Measurements from ENCODE around the gene VEGFB. TPM values are rescaled to one million over a fixed set of nuclear protein-coding genes. Genes with fewer than 3 reads are reported as not detected.

The VEGFB gene
- total and polyA plus RNA-seq, 2 donors (not counting 3 experiments of a cell fraction or from before 2014, with no cell fraction given) = 19.3 to 98.1 TPM

GRCh38 chr11:64249563-64250414 is 15.4 kb downstream of the VEGFB start:
- Histone ChIP-seq H3K79me2 (ENCODE audit: control insufficient read depth, insufficient read depth, low read length) (peaks cover 45% of the 10 kb centered on the region), H3K4me1 (ENCODE audit: control insufficient read depth, extremely low read depth, insufficient read depth, low read length) (peaks cover 33% of the 10 kb centered on the region), H2AFZ (ENCODE audit: low read depth, low read length) (no peak overlapping the region), H3K9me3 (replicated peaks; ENCODE audit: control insufficient read depth, insufficient read depth, low read length) (no peaks in the 10 kb centered on the region), H4K20me1 (replicated peaks; ENCODE audit: control insufficient read depth, extremely low read depth, insufficient read depth, low read length) (no peaks in the 10 kb centered on the region), H3K9ac (replicated peaks; ENCODE audit: extremely low read depth, insufficient read depth, low read length) (no peak overlapping the region), H3K9me1 (replicated peaks; ENCODE audit: control insufficient read depth, extremely low read depth, insufficient read depth, low read length) (no peaks in the 10 kb centered on the region), H3K36me3 (ENCODE audit: control insufficient read depth in 2 of 2, extremely low read depth in 1 of 2, insufficient read depth in 2 of 2, low read length in 2 of 2) (peaks cover 0 to under 1% of the 10 kb centered on the region in 2 experiments), H3K4me2 (ENCODE audit: insufficient read depth, low read length) (no peak overlapping the region), H3K27me3 (ENCODE audit: control insufficient read depth in 2 of 2, insufficient read depth in 2 of 2, low read length in 2 of 2) (no peaks in the 10 kb centered on the region), H3K27ac (ENCODE audit: insufficient read depth, low read depth, low read length) (no peak overlapping the region), H3K4me3 (replicated peaks in 1 of 3; ENCODE audit: insufficient read depth in 1 of 3, low read depth in 1 of 3, low read length in 3 of 3) (no peak overlapping the region)
- intact Hi-C loops (cut with micrococcal nuclease) (no loop called here), dilution Hi-C loops (cut with MboI; ENCODE audit: extremely low pct_ligation_motif_present, low sequenced_read_pairs) (no loop called here)
- no peak for DNase-seq (ENCODE audit: low read depth, low spot score)
- POLR2A ChIA-PET = no interaction called here
- TF ChIP-seq MYC (IDR thresholded peaks at IDR 0.05; ENCODE audit: low read depth, low read length) = no peak
- no TSS peak for BruUV-seq (replicated peaks)
- no peak for FAIRE-seq
- CTCF ChIA-PET = interaction anchor here (1.1 to 4.7 kb wide), 7 partner anchors 14 to 105 kb away, joined by 3 to 60 read pairs (median 24); partner anchors contain the start of genes CATSPERZ and FERMT3

- Histone ChIP-seq H3K4me1 (ENCODE audit: control insufficient read depth, extremely low read depth, insufficient read depth, low read length) (peaks cover 30% of the 10 kb centered on the region), H3K9me3 (replicated peaks; ENCODE audit: control insufficient read depth, insufficient read depth, low read length) (no peaks in the 10 kb centered on the region), H2AFZ (ENCODE audit: low read depth, low read length) (peak overlapping the region; percentile 81), H3K27ac (ENCODE audit: insufficient read depth, low read depth, low read length) (no peak overlapping the region), H3K4me3 (replicated peaks in 1 of 3; ENCODE audit: insufficient read depth in 1 of 3, low read depth in 1 of 3, low read length in 3 of 3) (peak overlapping the region in 2 of 3 experiments; percentile 11 to 80), H3K9me1 (replicated peaks; ENCODE audit: control insufficient read depth, extremely low read depth, insufficient read depth, low read length) (no peaks in the 10 kb centered on the region), H3K27me3 (ENCODE audit: control insufficient read depth in 2 of 2, insufficient read depth in 2 of 2, low read length in 2 of 2) (no peaks in the 10 kb centered on the region), H3K4me2 (ENCODE audit: insufficient read depth, low read length) (peak overlapping the region; percentile 47), H4K20me1 (replicated peaks; ENCODE audit: control insufficient read depth, extremely low read depth, insufficient read depth, low read length) (no peaks in the 10 kb centered on the region), H3K36me3 (ENCODE audit: control insufficient read depth in 2 of 2, extremely low read depth in 1 of 2, insufficient read depth in 2 of 2, low read length in 2 of 2) (peaks cover 0 to 6% of the 10 kb centered on the region in 2 experiments), H3K79me2 (ENCODE audit: control insufficient read depth, insufficient read depth, low read length) (peaks cover 40% of the 10 kb centered on the region), H3K9ac (replicated peaks; ENCODE audit: extremely low read depth, insufficient read depth, low read length) (no peak overlapping the region)
- no peak for FAIRE-seq
- TF ChIP-seq MYC (IDR thresholded peaks at IDR 0.05; ENCODE audit: low read depth, low read length) (no peak), GATA2 (IDR thresholded peaks at IDR 0.05; ENCODE audit: insufficient read depth, insufficient read length, low read depth, low read length) (no peak), EZH2 (IDR thresholded peaks at IDR 0.05; ENCODE audit: borderline replicate concordance, low read depth, low read length, severe bottlenecking) (no peak), POLR2AphosphoS5 (IDR thresholded peaks at IDR 0.05; ENCODE audit: insufficient read depth, low read depth, low read length) (no peak), CTCF (IDR thresholded peaks at IDR 0.05; ENCODE audit: extremely low read depth in 1 of 2, insufficient read depth in 1 of 2, low read depth in 1 of 2, low read length in 2 of 2) (no peak), JUN (IDR thresholded peaks at IDR 0.05; ENCODE audit: borderline replicate concordance, insufficient read depth, insufficient read length, low read depth) (no peak), FOS (IDR thresholded peaks at IDR 0.05; ENCODE audit: borderline replicate concordance, insufficient read depth, low read length) (no peak), MAX (IDR thresholded peaks at IDR 0.05; ENCODE audit: insufficient read depth, insufficient read length) (no peak), POLR2A (IDR thresholded peaks at IDR 0.05; ENCODE audit: low read depth, low read length) (no peak)
- CTCF ChIA-PET = interaction anchor here (1.1 to 4.7 kb wide), 6 partner anchors 13 to 54 kb away, joined by 3 to 60 read pairs (median 28); partner anchors contain the start of genes CATSPERZ and FERMT3
- intact Hi-C loops (cut with micrococcal nuclease) = loop anchor here (1.0 kb wide), 4 partner anchors 13 to 51 kb away; partner anchors contain the start of gene GPR137
- BruUV-seq (replicated peaks) = no TSS peak
- no peak for DNase-seq (ENCODE audit: low read depth, low spot score)
- dilution Hi-C loops (cut with MboI; ENCODE audit: extremely low pct_ligation_motif_present, low sequenced_read_pairs) = no loop called here
- POLR2A ChIA-PET = no interaction called here
Measured at GRCh38 chr11:64250415-64251015, 16.1 kb downstream of the VEGFB start.
